ENCODE results near the gene RNU6-9. TPM values are rescaled to one million over a fixed set of nuclear protein-coding genes. Genes with fewer than 3 reads are reported as not detected.

The RNU6-9 gene
- total and polyA plus RNA-seq, 2 donors (not counting 1 experiment from before 2014, with no cell fraction given), result not detected

DNA sequence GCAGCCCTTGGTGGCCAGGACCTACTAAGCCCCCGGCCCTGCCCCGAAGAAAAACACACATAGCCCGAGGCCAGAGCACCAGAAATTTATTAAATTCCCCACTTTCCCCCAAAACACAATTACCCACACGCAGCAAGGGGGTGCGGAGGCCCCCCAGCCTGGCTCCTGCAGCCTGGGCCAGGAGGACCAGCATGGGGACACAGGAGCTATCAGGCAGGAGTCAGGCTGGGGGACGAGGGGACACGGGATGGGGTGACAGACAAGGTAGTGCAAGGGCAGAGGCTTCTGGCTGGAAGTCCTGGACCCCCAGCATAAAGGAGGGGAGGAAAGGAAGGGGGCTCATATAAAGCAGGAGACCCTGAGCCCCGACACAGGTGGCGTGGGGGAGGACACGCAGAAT, 3.1 kb downstream of the RNU6-9 start:
- no peaks in the 10 kb centered on the region for H3K27me3 Mint-ChIP-seq
- WGBS (ENCODE audit: insufficient coverage), result 89% methylated on average over 6 of the region's 10 CpGs
- no peak overlapping the region for H3K4me3 Mint-ChIP-seq
- Histone ChIP-seq H2AFZ (ENCODE audit: insufficient read depth, low read depth, low read length, poor library complexity, severe bottlenecking) (no peak overlapping the region), H3K79me2 (ENCODE audit: control insufficient read depth, insufficient read depth, low read length) (peaks cover 19% of the 10 kb centered on the region), H3K27me3 (replicated peaks in 1 of 4; ENCODE audit: control extremely low read depth in 1 of 4, control insufficient read depth in 3 of 4, insufficient read depth in 4 of 4, low read length in 3 of 4) (no peaks in the 10 kb centered on the region), H3K4me1 (ENCODE audit: control insufficient read depth in 2 of 2, insufficient read depth in 2 of 2, low read length in 2 of 2) (peaks cover 5 to 25% of the 10 kb centered on the region in 2 donors), H3K4me2 (replicated peaks; ENCODE audit: low read depth, low read length, poor library complexity, severe bottlenecking) (no peak overlapping the region), H3K27ac (ENCODE audit: low read length in 2 of 2) (no peak overlapping the region), H3K36me3 (replicated peaks in 1 of 2; ENCODE audit: control extremely low read depth in 1 of 2, control insufficient read depth in 1 of 2, extremely low read depth in 1 of 2, insufficient read depth in 2 of 2, low read length in 1 of 2) (peaks cover 0 to 39% of the 10 kb centered on the region in 2 experiments), H4K20me1 (ENCODE audit: control insufficient read depth, insufficient read depth, low read length, poor library complexity, severe bottlenecking) (peaks cover 46% of the 10 kb centered on the region), H3K9ac (ENCODE audit: low read length) (no peak overlapping the region), H3K9me3 (ENCODE audit: control extremely low read depth in 1 of 3, control insufficient read depth in 2 of 3, insufficient read depth in 1 of 3, low read length in 2 of 3) (no peaks in the 10 kb centered on the region), H3K4me3 (ENCODE audit: control extremely low read depth in 1 of 5, extremely low read depth in 1 of 5, insufficient read depth in 1 of 5, low read depth in 2 of 5, low read length in 4 of 5) (no peak overlapping the region)
- peak overlapping the region; percentile 32 for H3K27ac Mint-ChIP-seq
- intact Hi-C loops (cut with micrococcal nuclease), result no loop called here
- CTCF ChIA-PET, result interaction anchor here (1.5 kb wide), 1 partner anchor 11 kb away, joined by 4 read pairs; no protein-coding TSS in a partner anchor
- POLR2A ChIA-PET, result interaction anchor here (1.8 to 2.0 kb wide), 2 partner anchors 10 to 12 kb away, joined by 4 to 9 read pairs; no protein-coding TSS in a partner anchor
- DNase-seq (no peak), ATAC-seq (ENCODE audit: low read depth) (no peak)
- no peak for TF ChIP-seq EZH2 (IDR thresholded peaks at IDR 0.05; ENCODE audit: borderline replicate concordance, insufficient read depth, low read depth, low read length, poor library complexity, severe bottlenecking)
- TF ChIP-seq, protein P1, sequence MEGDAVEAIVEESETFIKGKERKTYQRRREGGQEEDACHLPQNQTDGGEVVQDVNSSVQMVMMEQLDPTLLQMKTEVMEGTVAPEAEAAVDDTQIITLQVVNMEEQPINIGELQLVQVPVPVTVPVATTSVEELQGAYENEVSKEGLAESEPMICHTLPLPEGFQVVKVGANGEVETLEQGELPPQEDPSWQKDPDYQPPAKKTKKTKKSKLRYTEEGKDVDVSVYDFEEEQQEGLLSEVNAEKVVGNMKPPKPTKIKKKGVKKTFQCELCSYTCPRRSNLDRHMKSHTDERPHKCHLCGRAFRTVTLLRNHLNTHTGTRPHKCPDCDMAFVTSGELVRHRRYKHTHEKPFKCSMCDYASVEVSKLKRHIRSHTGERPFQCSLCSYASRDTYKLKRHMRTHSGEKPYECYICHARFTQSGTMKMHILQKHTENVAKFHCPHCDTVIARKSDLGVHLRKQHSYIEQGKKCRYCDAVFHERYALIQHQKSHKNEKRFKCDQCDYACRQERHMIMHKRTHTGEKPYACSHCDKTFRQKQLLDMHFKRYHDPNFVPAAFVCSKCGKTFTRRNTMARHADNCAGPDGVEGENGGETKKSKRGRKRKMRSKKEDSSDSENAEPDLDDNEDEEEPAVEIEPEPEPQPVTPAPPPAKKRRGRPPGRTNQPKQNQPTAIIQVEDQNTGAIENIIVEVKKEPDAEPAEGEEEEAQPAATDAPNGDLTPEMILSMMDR (IDR thresholded peaks at IDR 0.05), result no peak
- peaks cover 25% of the 10 kb centered on the region for H3K4me1 Mint-ChIP-seq
- H3K9me3 Mint-ChIP-seq (ENCODE audit: insufficient read depth), result no peaks in the 10 kb centered on the region

- no peak for ATAC-seq (ENCODE audit: low read depth)
- DNase-seq, result no peak
- Histone ChIP-seq H3K9me3 (ENCODE audit: control extremely low read depth in 1 of 3, control insufficient read depth in 2 of 3, insufficient read depth in 1 of 3, low read length in 2 of 3) (no peaks in the 10 kb centered on the region), H4K20me1 (ENCODE audit: control insufficient read depth, insufficient read depth, low read length, poor library complexity, severe bottlenecking) (peaks cover 48% of the 10 kb centered on the region), H3K4me2 (replicated peaks; ENCODE audit: low read depth, low read length, poor library complexity, severe bottlenecking) (no peak overlapping the region), H3K9ac (ENCODE audit: low read length) (no peak overlapping the region), H3K4me1 (ENCODE audit: control insufficient read depth in 2 of 2, insufficient read depth in 2 of 2, low read length in 2 of 2) (peaks cover 3 to 22% of the 10 kb centered on the region in 2 donors), H2AFZ (ENCODE audit: insufficient read depth, low read depth, low read length, poor library complexity, severe bottlenecking) (no peak overlapping the region), H3K36me3 (replicated peaks in 1 of 2; ENCODE audit: control extremely low read depth in 1 of 2, control insufficient read depth in 1 of 2, extremely low read depth in 1 of 2, insufficient read depth in 2 of 2, low read length in 1 of 2) (peaks cover 0 to 45% of the 10 kb centered on the region in 2 experiments), H3K79me2 (ENCODE audit: control insufficient read depth, insufficient read depth, low read length) (peaks cover 20% of the 10 kb centered on the region), H3K27ac (ENCODE audit: low read length in 2 of 2) (no peak overlapping the region), H3K27me3 (replicated peaks in 1 of 4; ENCODE audit: control extremely low read depth in 1 of 4, control insufficient read depth in 3 of 4, insufficient read depth in 4 of 4, low read length in 3 of 4) (no peaks in the 10 kb centered on the region), H3K4me3 (ENCODE audit: control extremely low read depth in 1 of 5, extremely low read depth in 1 of 5, insufficient read depth in 1 of 5, low read depth in 2 of 5, low read length in 4 of 5) (no peak overlapping the region)
- no peaks in the 10 kb centered on the region for H3K27me3 Mint-ChIP-seq
- intact Hi-C loops (cut with micrococcal nuclease), result no loop called here
- CTCF ChIA-PET, result interaction anchor here (1.3 to 1.5 kb wide), 3 partner anchors 11 to 33 kb away, joined by 4 to 5 read pairs (median 4); no protein-coding TSS in a partner anchor
- H3K27ac Mint-ChIP-seq, result no peak overlapping the region
- H3K9me3 Mint-ChIP-seq (ENCODE audit: insufficient read depth), result no peaks in the 10 kb centered on the region
- H3K4me3 Mint-ChIP-seq, result no peak overlapping the region
- TF ChIP-seq EZH2 (IDR thresholded peaks at IDR 0.05; ENCODE audit: borderline replicate concordance, insufficient read depth, low read depth, low read length, poor library complexity, severe bottlenecking), result no peak
- TF ChIP-seq, protein P1 (IDR thresholded peaks at IDR 0.05), result no peak
- POLR2A ChIA-PET, result interaction anchor here (1.8 to 2.0 kb wide), 2 partner anchors 10 to 12 kb away, joined by 4 to 9 read pairs; no protein-coding TSS in a partner anchor
- peaks cover 25% of the 10 kb centered on the region for H3K4me1 Mint-ChIP-seq
- WGBS (ENCODE audit: insufficient coverage), result 99% methylated on average over 9 of the region's 11 CpGs
Measured at GRCh38 chr19:896999-897398, 3.7 kb downstream of the RNU6-9 start.

All from B cell (primary cell).